GM12891 (cell line): ENCODE results near the gene PTGES3L.
"Not testable (repeated sequence)": the region's sequence is repeated elsewhere in the genome, so short reads cannot be mapped to it uniquely, and the experiment has no call there.

ENCODE experiments used
- DNase-seq: peaks from one replicate; pipeline ENCODE4 v3.0.0; 2011; ENCODE audit warnings: low spot score; ENCODE audit not compliant: insufficient read length
- FAIRE-seq: peaks from 2 replicates; lab custom pipeline; 2011; peaks lifted over from hg19 to GRCh38; lab: Jason Lieb, UNC
- PAX5 ChIP-seq: IDR thresholded peaks from 2 replicates; pipeline ENCODE4 v1.6.1; 2011; ENCODE audit warnings: low read length, moderate library complexity, mild to moderate bottlenecking; ENCODE audit not compliant: insufficient read depth, severe bottlenecking
- POLR2A ChIP-seq: IDR thresholded peaks from 2 replicates; pipeline ENCODE4 v1.6.1; 2011; ENCODE audit warnings: low read depth, low read length, control low read depth
- POLR2AphosphoS5 ChIP-seq: IDR thresholded peaks from 2 replicates; pipeline ENCODE4 v1.6.1; 2011; ENCODE audit warnings: low read depth, low read length, control low read depth
- POU2F2 ChIP-seq: IDR thresholded peaks from 2 replicates; pipeline ENCODE4 v1.6.1; 2011; ENCODE audit warnings: low read depth, mild to moderate bottlenecking, control low read depth, low read length, moderate library complexity
- SPI1 ChIP-seq: IDR thresholded peaks from 2 replicates; pipeline ENCODE4 v1.6.1; 2011; ENCODE audit warnings: low read depth, low read length, control low read depth
- TAF1 ChIP-seq: IDR thresholded peaks from 2 replicates; pipeline ENCODE4 v1.6.1; 2011; ENCODE audit warnings: low read depth, low read length, control low read depth

Gene PTGES3L

DNA sequence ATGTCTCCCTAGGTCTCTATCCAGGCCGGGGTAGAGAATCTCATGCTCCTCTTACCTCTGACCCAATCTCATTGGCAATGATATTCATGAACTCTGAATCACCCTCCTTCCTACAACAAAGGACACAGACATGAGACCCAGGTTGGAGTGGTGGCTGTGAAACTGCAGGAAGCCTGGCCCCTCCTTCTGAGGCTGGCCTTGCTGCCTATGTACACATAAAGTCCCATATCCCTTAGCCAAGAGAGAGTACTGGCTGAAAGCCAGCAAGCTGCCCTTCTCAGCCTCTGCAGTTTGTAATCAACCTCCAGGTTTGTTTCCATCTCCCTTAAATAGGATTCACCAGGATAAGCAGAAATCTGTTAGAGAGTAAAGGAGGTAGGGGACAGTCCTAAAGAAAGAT, 26.2 kb downstream of the PTGES3L start:
- DNase-seq = no peak
- no peak for FAIRE-seq
- TF ChIP-seq POU2F2 (no peak), PAX5 (no peak), SPI1 (no peak), POLR2AphosphoS5 (no peak), TAF1 (no peak), POLR2A (no peak)

DNA sequence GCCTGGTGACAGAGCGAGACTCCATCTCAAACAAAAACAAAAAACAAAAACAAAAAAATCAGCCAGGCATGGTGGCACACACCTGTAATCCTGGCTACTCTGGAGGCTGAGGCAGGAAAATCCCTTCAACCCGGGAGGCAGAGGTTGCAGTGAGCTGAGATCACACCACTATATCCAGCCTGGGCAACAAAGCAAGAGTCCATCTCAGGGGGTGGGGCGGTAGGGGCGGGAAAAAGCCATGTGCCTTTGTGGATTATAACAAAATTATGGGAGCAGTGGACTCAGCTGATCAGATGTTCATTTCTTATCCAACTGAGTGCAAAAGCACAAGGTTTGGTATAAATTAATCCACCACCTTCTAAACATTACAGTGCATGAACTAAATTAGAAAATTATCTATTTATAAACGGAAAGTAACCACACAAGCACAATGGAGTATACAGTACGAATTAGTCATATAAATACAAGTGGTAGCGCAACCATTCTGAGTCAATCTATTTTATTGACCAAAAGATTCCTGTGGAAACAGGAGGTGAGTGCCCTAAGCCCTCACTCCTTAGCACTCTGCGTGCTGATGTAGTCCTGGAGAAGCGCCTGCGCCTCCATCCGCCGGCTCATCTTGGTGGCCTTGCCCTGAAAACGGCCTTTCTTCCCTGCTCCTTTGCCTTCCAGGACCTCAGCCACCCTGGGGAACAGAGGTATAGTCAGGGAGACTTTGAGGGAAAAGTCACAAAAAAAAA, 29.7 kb downstream of the PTGES3L start:
- TF ChIP-seq PAX5 = no peak
- no peak for TF ChIP-seq POU2F2
- no peak for TF ChIP-seq SPI1
- no peak for TF ChIP-seq TAF1
- TF ChIP-seq POLR2A = no peak
- TF ChIP-seq POLR2AphosphoS5 = no peak
- no peak for DNase-seq
- FAIRE-seq = no peak

DNA sequence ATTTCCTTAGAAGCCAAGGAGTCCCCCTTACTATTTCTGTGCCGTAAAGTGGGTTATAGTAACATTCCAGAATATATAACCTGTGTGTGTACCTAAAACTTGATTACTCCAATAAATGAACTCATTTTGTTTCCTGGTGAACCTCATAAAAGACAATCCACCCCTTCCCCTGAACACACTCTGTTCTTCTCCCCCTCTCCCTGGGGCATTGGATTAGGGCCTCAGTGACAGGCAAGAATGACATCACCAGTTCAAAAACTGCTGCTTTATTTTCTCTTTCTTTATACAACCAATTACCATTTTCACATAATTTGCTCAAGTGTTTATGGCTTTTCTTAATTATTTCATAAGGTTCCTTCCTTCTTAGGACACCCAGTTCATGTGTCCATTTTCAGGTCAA, 33.1 kb downstream of the PTGES3L start:
- DNase-seq = no peak
- TF ChIP-seq POLR2AphosphoS5 (no peak), POU2F2 (no peak), TAF1 (no peak), POLR2A (no peak), PAX5 (no peak), SPI1 (no peak)
- no peak for FAIRE-seq

DNA sequence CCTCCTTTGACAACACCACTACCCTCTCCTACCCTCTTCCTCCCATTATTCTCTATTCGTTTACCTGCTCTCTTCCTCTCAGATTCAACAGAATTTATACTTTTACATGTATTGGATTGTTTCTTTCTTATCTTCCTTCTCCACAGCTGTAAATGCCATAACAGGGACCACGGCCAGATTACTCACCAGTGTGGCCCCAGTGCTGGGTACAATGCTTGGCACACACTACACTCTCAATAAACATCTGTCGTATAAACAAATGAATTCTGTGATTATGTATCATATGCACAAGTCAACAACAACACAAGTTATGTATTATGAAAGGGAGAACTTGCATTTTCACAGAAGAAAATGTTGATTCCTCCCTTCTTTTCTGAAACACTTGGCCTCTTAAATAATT, 35.7 kb downstream of the PTGES3L start:
- TF ChIP-seq POLR2A (no peak), TAF1 (no peak), POU2F2 (no peak), PAX5 (no peak), SPI1 (no peak), POLR2AphosphoS5 (no peak)
- DNase-seq = no peak
- FAIRE-seq = no peak

DNA sequence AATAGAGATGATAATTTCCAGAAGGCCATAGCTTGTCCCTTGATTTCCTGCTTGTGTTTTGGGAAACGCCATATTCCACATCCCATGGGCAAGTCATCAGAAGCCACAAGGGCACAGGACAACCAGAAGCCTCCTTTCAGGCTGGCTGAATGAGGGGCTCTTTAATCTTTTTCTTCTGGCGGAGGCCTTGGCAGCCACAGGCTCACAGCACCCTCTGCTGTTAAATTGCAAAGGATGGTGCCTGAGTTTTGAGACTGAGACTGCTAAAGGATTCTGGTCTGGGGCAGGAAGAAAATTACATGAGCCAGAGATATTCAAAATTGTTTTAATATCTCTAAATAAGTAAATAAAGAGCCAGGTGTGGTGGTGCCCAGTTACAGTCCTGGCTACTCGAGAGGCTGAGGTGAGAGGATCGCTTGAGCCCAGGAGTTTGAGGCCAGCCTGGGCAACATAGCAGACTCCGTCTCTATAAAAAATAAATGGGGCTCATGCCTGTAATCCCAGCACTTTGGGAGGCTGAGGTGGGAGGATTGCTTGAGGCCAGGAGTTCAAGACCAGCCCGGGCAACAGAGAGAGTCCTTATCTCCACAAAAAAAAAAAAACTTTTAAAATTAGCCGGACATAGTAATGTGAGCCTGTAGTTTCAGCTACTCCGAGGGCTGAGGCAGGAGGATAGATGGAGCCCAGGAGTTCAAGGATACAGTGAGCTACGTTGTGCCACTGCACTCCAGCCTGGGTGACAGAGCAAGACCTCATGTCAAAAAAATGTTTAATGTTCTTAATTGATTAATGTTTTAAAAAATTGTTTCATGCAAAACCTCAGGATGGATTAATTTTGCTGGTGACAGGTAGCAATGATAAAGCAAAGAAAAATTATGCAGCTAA, 41.9 kb downstream of the PTGES3L start:
- DNase-seq (peak; percentile 40), FAIRE-seq (peak; percentile 59)
- TF ChIP-seq TAF1 = no peak
- TF ChIP-seq PAX5 = no peak
- TF ChIP-seq SPI1 = no peak
- TF ChIP-seq POLR2AphosphoS5 = no peak
- TF ChIP-seq POU2F2 = no peak
- no peak for TF ChIP-seq POLR2A

DNA sequence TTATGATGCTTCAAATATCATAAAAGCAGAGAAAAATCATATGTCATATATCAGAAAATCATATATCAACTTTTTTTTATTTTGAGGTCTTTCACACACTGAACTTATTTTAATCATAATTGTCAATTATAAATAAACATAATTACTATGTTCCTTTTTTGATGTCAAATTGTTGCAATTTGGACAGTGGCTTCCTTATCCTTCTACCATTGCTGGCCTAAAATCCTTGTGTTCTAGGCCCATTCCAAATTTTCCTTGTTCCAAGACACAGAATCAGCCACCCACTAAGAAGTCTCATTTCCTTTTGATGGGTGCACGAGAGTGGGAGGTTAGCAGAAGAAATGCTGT, 50.4 kb downstream of the PTGES3L start:
- no peak for TF ChIP-seq TAF1
- TF ChIP-seq POLR2A = no peak
- FAIRE-seq (no peak), DNase-seq (no peak)

DNA sequence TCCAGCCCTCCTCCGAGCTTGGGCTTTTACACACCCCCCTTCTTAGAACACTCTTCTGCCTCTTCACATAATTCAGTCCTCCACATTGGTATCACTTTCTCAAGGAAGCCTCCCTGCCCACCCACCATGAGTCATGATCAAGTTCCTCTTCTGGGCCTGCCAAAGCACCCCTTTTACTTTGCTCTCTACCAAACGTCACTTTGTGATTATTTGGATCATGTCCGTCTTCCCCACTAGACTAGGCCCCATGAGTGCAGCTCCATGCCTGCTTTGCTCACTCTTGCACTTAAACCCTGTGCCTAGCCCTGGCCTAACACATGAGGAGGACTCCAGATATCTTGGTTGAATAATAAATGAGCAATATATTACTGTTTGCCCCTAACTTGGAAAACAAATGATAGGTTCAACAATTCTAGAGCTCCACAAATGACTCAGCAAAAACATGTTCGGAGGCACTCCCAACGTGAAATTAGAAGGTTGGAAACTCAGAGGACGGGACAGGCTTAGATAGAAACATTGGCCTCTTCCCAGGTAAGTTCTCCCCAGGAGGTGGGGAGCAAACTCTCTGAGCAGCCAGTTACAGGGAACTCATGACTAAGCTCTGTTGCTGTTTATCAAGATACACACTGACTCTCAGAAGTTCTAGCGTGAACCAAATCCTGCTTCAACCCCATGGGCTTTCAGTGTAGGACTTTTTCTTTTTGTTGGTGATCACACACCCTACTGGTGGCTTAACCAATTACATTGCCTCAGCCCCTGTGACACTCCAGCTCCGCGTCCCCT, 51.0 kb downstream of the PTGES3L start:
- FAIRE-seq (peak; percentile 43), DNase-seq (peak; percentile 32)
- TF ChIP-seq POLR2A (no peak), PAX5 (no peak), SPI1 (no peak; the same call in 1 of the 2 replicates), POLR2AphosphoS5 (no peak), POU2F2 (no peak), TAF1 (no peak)

DNA sequence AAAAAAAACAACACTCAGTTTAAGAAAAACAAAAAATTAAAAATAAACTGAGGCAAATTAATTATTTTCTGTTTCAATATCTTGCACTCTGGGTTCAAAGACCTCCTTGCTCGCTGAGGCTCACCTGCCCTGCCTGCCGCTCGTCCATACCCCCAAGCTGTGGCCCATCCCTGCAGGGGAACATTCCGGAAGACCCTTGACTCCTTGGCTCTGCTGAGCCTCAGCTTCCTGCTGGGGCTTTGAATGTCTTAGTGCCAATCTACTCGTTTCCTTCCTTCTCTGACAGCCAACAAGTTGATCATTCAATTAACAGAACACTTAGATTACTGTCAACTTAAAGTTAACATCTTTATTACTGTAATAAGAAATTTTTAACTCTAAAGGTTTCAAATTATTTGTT, 55.0 kb downstream of the PTGES3L start:
- TF ChIP-seq POU2F2 = no peak
- TF ChIP-seq POLR2A = no peak
- no peak for TF ChIP-seq PAX5
- TF ChIP-seq POLR2AphosphoS5 = no peak
- TF ChIP-seq TAF1 = no peak
- TF ChIP-seq SPI1 = no peak
- no peak for DNase-seq
- FAIRE-seq = no peak

DNA sequence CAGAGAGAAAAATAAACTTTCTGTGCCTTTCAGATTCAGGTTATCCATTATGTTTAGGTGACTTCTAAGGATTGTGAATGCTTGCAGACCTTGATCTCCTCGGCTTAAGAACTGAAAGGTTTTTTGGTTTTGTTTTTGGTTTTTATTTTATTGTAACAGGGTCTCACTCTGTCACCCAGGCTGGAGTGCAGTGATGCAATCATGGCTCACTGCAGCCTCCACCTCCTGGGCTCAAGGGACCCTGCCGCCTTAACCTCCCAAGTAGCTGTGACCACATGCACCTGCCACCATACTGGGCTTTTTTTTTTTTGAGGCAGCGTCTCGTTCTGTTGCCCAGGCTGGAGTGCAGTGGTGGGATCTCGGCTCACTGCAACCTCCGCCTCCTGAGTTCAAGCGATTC, 56.4 kb downstream of the PTGES3L start:
- not testable (repeated sequence) for DNase-seq, FAIRE-seq
